ENCODE data around the gene CEL. TPM values are rescaled to one million over a fixed set of nuclear protein-coding genes. Genes with fewer than 3 reads are reported as not detected.

The CEL gene
- total and polyA plus RNA-seq, 10 of the 15 experiments (the other 5 are each of a cell fraction or from before 2014, with no cell fraction given), result 0.05 to 4.1 (median 0.29) TPM; not detected in 2

DNA sequence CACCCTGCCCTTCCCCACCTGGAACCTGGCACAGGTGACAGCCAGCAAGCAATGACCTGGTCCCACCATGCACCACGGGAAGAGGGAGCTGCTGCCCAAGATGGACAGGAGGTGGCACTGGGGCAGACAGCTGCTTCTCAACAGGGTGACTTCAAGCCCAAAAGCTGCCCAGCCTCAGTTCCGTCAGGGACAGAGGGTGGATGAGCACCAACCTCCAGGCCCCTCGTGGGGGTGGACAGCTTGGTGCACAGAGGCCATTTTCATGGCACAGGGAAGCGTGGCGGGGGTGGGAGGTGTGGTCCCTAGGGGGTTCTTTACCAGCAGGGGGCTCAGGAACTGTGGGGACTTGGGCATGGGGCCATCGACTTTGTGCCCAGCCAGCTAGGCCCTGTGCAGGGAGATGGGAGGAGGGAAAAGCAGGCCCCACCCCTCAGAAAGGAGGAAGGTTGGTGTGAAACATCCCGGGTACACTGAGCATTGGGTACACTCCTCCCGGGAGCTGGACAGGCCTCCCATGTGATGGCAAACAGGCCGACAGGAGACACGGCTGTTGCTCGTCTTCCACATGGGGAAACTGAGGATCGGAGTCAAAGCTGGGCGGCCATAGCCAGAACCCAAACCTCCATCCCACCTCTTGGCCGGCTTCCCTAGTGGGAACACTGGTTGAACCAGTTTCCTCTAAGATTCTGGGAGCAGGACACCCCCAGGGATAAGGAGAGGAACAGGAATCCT lies 1.9 kb downstream of the CEL start:
- SMC1A ChIA-PET (ENCODE audit: uncharacterized antibody, unreplicated experiment), result no interaction called here
- RAD21 ChIA-PET (ENCODE audit: unreplicated experiment), result no interaction called here

More for the DNA sequence above, 1.9 kb downstream of the CEL start:
- in situ Hi-C loops (cut with MboI), result no loop called here
- no peaks in the 10 kb centered on the region; a peak in 1 of 4 replicates for H3K36me3 ChIP-seq (ENCODE audit: control insufficient read depth in 2 of 2, insufficient read depth in 2 of 2, low read length in 1 of 2)
- H3K4me2 ChIP-seq (ENCODE audit: control insufficient read depth, insufficient read depth), result no peak overlapping the region
- H3K4me3 ChIP-seq, result no peak overlapping the region
- H4K20me1 ChIP-seq (ENCODE audit: control insufficient read depth, insufficient read depth), result no peaks in the 10 kb centered on the region
- H3K9me3 ChIP-seq (replicated peaks; ENCODE audit: control insufficient read depth, insufficient read depth, low read length), result no peaks in the 10 kb centered on the region
- ChIA-PET POLR2A (no interaction called here), CTCF (interaction anchor here (0.6 to 1.3 kb wide), 3 partner anchors 39 to 82 kb away, joined by 3 to 4 read pairs (median 3); no protein-coding TSS in a partner anchor)
- TF ChIP-seq BCL11A (IDR thresholded peaks at IDR 0.05; ENCODE audit: low read depth, low read length), result no peak
- TF ChIP-seq ZNF217 (IDR thresholded peaks at IDR 0.05), result no peak
- no peak for TF ChIP-seq ZNF622 (IDR thresholded peaks at IDR 0.05)
- no peak for TF ChIP-seq NFIC (IDR thresholded peaks at IDR 0.05; ENCODE audit: low read depth, low read length)
- no peak for TF ChIP-seq JUND (IDR thresholded peaks at IDR 0.05; ENCODE audit: low read depth, low read length)
- TF ChIP-seq, protein P1, sequence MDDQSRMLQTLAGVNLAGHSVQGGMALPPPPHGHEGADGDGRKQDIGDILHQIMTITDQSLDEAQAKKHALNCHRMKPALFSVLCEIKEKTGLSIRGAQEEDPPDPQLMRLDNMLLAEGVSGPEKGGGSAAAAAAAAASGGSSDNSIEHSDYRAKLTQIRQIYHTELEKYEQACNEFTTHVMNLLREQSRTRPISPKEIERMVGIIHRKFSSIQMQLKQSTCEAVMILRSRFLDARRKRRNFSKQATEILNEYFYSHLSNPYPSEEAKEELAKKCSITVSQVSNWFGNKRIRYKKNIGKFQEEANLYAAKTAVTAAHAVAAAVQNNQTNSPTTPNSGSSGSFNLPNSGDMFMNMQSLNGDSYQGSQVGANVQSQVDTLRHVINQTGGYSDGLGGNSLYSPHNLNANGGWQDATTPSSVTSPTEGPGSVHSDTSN (IDR thresholded peaks at IDR 0.05; ENCODE audit: insufficient replicate concordance, low read depth, low read length), result no peak
- TF ChIP-seq CREB1 (IDR thresholded peaks at IDR 0.05; ENCODE audit: low read depth), result no peak
- no peak for TF ChIP-seq CEBPB (IDR thresholded peaks at IDR 0.05; ENCODE audit: borderline replicate concordance in 1 of 2, low read depth in 2 of 2, low read length in 2 of 2)
- no peak for TF ChIP-seq MAX (IDR thresholded peaks at IDR 0.05; ENCODE audit: low read depth, low read length)
- no peak for TF ChIP-seq IKZF2 (IDR thresholded peaks at IDR 0.05)
- no peak for TF ChIP-seq BMI1 (IDR thresholded peaks at IDR 0.05; ENCODE audit: borderline replicate concordance)
- TF ChIP-seq POU2F2 (IDR thresholded peaks at IDR 0.05; ENCODE audit: borderline replicate concordance, low read depth, low read length), result no peak
- TF ChIP-seq ZSCAN29 (IDR thresholded peaks at IDR 0.05), result no peak
- no peak for TF ChIP-seq ZNF592 (IDR thresholded peaks at IDR 0.05)
- no peak for TF ChIP-seq STAT1 (conservative IDR thresholded peaks at IDR 0.05)
- no peak overlapping the region for H3K9ac ChIP-seq (ENCODE audit: control insufficient read depth, insufficient read depth, low read length)
- H3K27ac ChIP-seq (ENCODE audit: control insufficient read depth, insufficient read depth), result no peak overlapping the region
- H3K4me1 ChIP-seq (ENCODE audit: control insufficient read depth, insufficient read depth, low read length), result peaks cover 22% of the 10 kb centered on the region
- no peak overlapping the region for H2AFZ ChIP-seq (ENCODE audit: control insufficient read depth, low read depth, low read length)
- intact Hi-C loops (cut with micrococcal nuclease; ENCODE audit: unreplicated experiment), result no loop called here
- no peaks in the 10 kb centered on the region for H3K79me2 ChIP-seq (ENCODE audit: control insufficient read depth, insufficient read depth, low read length)
- DNase-seq (ENCODE audit: low read depth, low spot score) (no peak), ATAC-seq (no peak), FAIRE-seq (no peak)
- 57% methylated on average over 14 of the region's 14 CpGs for WGBS (ENCODE audit: insufficient coverage, insufficient replicate concordance, low lambda C conversion rate, missing lambda C conversion rate)
- H3K27me3 ChIP-seq (replicated peaks in 1 of 2; ENCODE audit: control insufficient read depth in 2 of 2, insufficient read depth in 2 of 2, low read length in 1 of 2), result no peaks in the 10 kb centered on the region
- BruUV-seq (replicated peaks), result no TSS peak
